Kidney (tissue), 14 donors: ENCODE data around the gene DCLRE1B. TPM values are rescaled to one million over a fixed set of nuclear protein-coding genes. Genes with fewer than 3 reads are reported as not detected.

Experiments
- DNase-seq, 5 donors: peaks; one replicate each; pipeline ENCODE4 v3.0.0-alpha.2; 2013 to 2020
- FAIRE-seq: peaks from 2 replicates; lab custom pipeline; 2012; peaks lifted over from hg19 to GRCh38; lab: Jason Lieb, UNC
- H3K27ac ChIP-seq, 2 donors: one replicate each; pipeline ENCODE4 v1.7.0; 2013; ENCODE audit warnings: low read depth in 2 of 2, low read length in 2 of 2, inconsistent platforms in 1 of 2
- H3K27me3 ChIP-seq: one replicate; pipeline ENCODE4 v1.7.1; 2013; ENCODE audit warnings: low read length, inconsistent platforms; ENCODE audit not compliant: control insufficient read depth, insufficient read depth
- H3K36me3 ChIP-seq, 3 donors: one replicate each; pipeline versions ENCODE4 v1.7.0 to v1.7.1; 2013; ENCODE audit warnings: low read length in 3 of 3, control low read depth in 1 of 3, inconsistent platforms in 1 of 3; ENCODE audit not compliant: insufficient read depth in 3 of 3, control insufficient read depth in 2 of 3
- H3K4me1 ChIP-seq, 3 donors: one replicate each; pipeline versions ENCODE4 v1.7.0 to v1.7.1; 2013; ENCODE audit warnings: low read length in 3 of 3, inconsistent platforms in 1 of 3, low read depth in 1 of 3; ENCODE audit not compliant: control insufficient read depth in 2 of 3, insufficient read depth in 2 of 3
- H3K4me3 ChIP-seq, 3 donors: one replicate each; pipeline versions ENCODE4 v1.7.0 to v1.8.1; 2013; ENCODE audit warnings: low read length in 3 of 3, control low read depth in 1 of 3, inconsistent platforms in 1 of 3
- H3K9ac ChIP-seq, 3 donors: one replicate each; pipeline versions ENCODE4 v1.7.0 to v1.7.1; 2013; ENCODE audit warnings: low read length in 3 of 3, control low read depth in 1 of 3, inconsistent platforms in 1 of 3
- H3K9me3 ChIP-seq, 3 donors: one replicate each; pipeline versions ENCODE4 v1.7.0 to v1.7.1; 2013; ENCODE audit warnings: low read length in 3 of 3, control low read depth in 1 of 3, inconsistent platforms in 1 of 3; ENCODE audit not compliant: control insufficient read depth in 2 of 3, insufficient read depth in 1 of 3
- intact Hi-C: fragments of 100-400 bp; cut with DNase I; formaldehyde crosslinking; loops from one replicate; pipeline ENCODE4 v1.11.1; 2022
- polyA plus RNA-seq: library from polyadenylated mRNA; stranded (reverse); fragments of 350-450 nt; fragmentation: Illumina TruSeq; extraction: RNeasy Lipid Tissue Mini Kit (QIAGEN cat#74804); gene quantifications from one replicate; pipeline ENCODE4 v1.2.3, GENCODE V29; 2014; ENCODE audit warnings: low read depth, low replicate concordance; ENCODE audit not compliant: insufficient read depth
- total RNA-seq: library from RNA; stranded (reverse); fragmentation: NEBNext Ultra II Directional; extraction: Animal tissue kit (Norgen Biotek cat#: 25700); gene quantifications from one replicate; pipeline ENCODE4 v1.2.1, GENCODE V29; 2021
- TF ChIP-seq, protein P1 (sequence below): IDR thresholded peaks from 3 replicates; pipeline ENCODE4 v1.5.1; 2012; ENCODE audit warnings: mild to moderate bottlenecking, moderate library complexity, borderline replicate concordance; ENCODE audit not compliant: insufficient read depth; ENCODE audit errors: extremely low read depth
- donor health status: control.
- donor health status: control.
- donor health status: control.
- donor health status: control.
- donor health status: control.
- donor health status: DM: yes; HTN: yes; CAD: no.
- donor health status: Normal renal cell carcinoma (clear cell type).

The DCLRE1B gene
- total and polyA plus RNA-seq, 2 donors from 2014 or later, result 1.4 to 6.1 TPM

DNA sequence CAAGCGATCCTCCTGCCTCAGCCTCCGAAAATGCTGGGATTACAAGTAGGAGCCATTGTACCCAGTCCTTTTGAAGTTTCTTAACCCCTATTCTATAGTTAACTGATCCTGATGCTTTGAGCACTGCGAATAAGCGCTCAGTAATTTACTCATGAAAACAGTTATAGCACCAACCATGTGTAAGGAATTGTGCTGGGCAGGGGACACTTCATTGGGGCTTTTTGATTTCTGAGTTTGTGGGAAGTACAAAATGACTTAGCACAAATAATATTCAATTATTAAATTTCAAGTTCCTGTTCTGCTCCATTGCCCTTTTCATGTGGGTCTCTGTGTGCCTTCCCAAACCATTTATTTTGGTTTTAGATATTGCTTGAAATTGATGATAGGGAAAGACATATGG lies 17.8 kb downstream of the DCLRE1B start:
- Histone ChIP-seq H3K4me3 (no peak overlapping the region), H3K27ac (no peak overlapping the region), H3K9me3 (no peaks in the 10 kb centered on the region), H3K9ac (no peak overlapping the region), H3K4me1 (no peaks in the 10 kb centered on the region), H3K36me3 (no peaks in the 10 kb centered on the region), H3K27me3 (no peaks in the 10 kb centered on the region)
- FAIRE-seq (no peak), DNase-seq (no peak)
- intact Hi-C loops, result no loop called here
- TF ChIP-seq, protein P1, sequence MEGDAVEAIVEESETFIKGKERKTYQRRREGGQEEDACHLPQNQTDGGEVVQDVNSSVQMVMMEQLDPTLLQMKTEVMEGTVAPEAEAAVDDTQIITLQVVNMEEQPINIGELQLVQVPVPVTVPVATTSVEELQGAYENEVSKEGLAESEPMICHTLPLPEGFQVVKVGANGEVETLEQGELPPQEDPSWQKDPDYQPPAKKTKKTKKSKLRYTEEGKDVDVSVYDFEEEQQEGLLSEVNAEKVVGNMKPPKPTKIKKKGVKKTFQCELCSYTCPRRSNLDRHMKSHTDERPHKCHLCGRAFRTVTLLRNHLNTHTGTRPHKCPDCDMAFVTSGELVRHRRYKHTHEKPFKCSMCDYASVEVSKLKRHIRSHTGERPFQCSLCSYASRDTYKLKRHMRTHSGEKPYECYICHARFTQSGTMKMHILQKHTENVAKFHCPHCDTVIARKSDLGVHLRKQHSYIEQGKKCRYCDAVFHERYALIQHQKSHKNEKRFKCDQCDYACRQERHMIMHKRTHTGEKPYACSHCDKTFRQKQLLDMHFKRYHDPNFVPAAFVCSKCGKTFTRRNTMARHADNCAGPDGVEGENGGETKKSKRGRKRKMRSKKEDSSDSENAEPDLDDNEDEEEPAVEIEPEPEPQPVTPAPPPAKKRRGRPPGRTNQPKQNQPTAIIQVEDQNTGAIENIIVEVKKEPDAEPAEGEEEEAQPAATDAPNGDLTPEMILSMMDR, result no peak

DNA sequence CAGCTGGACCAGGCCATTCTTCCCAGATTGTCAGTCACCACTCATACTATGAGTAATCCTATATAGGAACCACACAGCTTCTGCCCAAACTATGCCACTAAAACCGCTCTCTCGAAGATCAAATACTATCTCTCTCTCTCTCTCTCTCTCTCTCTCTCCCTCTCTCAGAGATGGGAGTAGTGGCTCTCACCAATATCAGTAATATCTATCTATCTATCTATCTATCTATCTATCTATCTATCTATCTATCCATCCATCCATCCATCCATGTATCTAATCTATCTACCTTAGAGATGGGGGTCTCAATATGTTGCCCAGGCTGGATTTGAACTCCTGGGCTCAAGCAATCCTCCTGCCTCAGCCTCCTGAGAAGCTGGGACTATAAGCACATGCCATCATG lies 19.3 kb downstream of the DCLRE1B start:
- peaks cover 0 to 3% (median 2%) of the 10 kb centered on the region in 3 donors for H3K4me1 ChIP-seq
- no peaks in the 10 kb centered on the region for H3K9me3 ChIP-seq
- H3K27me3 ChIP-seq, result no peaks in the 10 kb centered on the region
- intact Hi-C loops, result no loop called here
- no peak overlapping the region for H3K4me3 ChIP-seq
- no peak overlapping the region for H3K27ac ChIP-seq
- no peak overlapping the region for H3K9ac ChIP-seq
- DNase-seq (no peak), FAIRE-seq (no peak)
- H3K36me3 ChIP-seq, result no peaks in the 10 kb centered on the region
- TF ChIP-seq, protein P1, result no peak

DNA sequence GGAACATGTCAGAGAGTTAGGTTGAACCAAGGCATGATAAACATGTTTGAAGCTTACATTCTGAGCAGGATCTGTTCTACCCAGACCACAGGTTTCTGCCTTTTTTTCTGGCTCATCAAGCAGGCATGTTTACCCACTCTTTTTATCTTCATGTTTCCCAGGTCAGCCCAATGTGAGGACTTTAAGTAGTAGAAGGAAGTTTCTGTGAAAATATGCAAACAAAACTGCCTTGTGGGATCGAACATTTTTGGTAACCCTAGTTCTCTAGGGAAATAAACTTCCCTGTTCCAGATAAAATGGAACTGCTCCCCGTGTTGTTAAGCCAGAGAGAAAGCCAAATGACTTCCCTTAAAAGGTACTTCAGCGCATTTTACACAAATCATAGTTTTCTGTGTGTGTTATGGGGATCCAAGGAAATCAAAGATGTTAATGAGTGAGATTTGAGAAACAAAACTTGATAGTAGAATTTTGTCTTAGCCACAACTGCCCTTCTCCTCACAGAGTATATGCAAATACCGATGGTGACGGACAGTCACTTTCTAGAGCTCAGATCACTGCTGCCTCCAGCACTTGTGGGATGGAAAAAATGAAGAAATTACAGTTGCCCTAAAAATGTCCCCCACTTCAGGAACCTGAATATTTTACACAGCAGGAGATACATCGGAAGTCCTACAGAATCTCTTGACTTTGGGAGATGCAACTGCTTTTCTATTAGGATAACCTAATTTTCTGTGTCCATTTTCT lies 23.2 kb downstream of the DCLRE1B start:
- Histone ChIP-seq H3K9ac (peak overlapping the region; percentile 92 to 96 (median 96)), H3K36me3 (no peaks in the 10 kb centered on the region), H3K27me3 (no peaks in the 10 kb centered on the region), H3K4me1 (peaks cover 7 to 12% (median 8%) of the 10 kb centered on the region in 3 donors), H3K4me3 (peak overlapping the region; percentile 93 to 99 (median 95)), H3K9me3 (no peaks in the 10 kb centered on the region), H3K27ac (peak overlapping the region; percentile 92 to 99)
- DNase-seq, result peak in 2 of 5 donors; percentile 46 to 64
- TF ChIP-seq, protein P1, result no peak
- intact Hi-C loops, result no loop called here
- FAIRE-seq, result no peak
